ENCODE results near the gene SIN3A. TPM values are rescaled to one million over a fixed set of nuclear protein-coding genes. Genes with fewer than 3 reads are reported as not detected.
A peak's percentile ranks its signal among the peaks of the same experiment; 100 is the strongest.
"Not testable (repeated sequence)": the region's sequence is repeated elsewhere in the genome, so short reads cannot be mapped to it uniquely, and the experiment has no call there.

Gene SIN3A
- total and polyA plus RNA-seq, 2 donors from 2014 or later, result 9.2 to 74.3 TPM

DNA sequence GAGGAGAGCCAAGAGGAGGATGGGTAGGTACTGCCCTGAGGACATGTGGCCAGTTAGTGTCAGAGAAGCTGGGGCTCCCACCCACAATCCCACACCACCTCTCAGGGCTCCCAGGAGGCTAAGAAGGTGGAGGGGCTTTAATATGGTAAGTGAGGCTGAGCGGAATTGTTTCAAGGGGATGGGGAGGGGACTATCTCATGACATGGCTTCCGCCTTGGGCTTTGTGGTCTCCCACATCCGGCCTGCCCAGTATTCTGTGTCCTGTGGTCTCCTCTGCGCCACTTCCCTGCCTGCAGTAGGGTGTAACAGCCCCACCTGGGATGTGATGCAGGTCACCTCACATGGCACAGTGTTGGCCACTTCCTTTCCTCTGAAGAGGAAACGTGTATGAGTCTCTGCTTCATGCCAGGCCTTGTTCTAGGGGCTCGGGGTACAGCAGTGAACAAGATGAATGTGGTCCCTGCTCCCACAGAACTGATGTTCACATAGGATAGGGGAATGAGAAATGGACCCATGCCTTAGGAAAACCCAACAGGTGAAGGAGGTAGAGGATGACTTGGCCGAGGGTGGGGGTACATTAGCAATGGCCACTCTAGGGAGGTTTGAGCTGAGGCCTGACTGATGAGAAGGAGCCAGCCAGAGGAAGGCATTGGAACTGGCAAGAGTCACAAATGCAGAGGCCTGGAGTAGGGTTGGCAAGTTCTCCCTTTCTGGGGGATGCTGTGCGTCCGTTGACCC lies 101.5 kb downstream of the SIN3A start:
- Histone ChIP-seq H3K9ac (ENCODE audit: low read length in 3 of 3) (no peak overlapping the region), H3K27me3 (ENCODE audit: control insufficient read depth, insufficient read depth, low read length) (no peaks in the 10 kb centered on the region), H3K36me3 (ENCODE audit: control insufficient read depth in 2 of 3, insufficient read depth in 3 of 3, low read length in 3 of 3) (no peaks in the 10 kb centered on the region), H3K27ac (ENCODE audit: low read depth in 2 of 2, low read length in 2 of 2) (no peak overlapping the region), H3K9me3 (ENCODE audit: control insufficient read depth in 2 of 3, insufficient read depth in 1 of 3, low read length in 3 of 3) (no peaks in the 10 kb centered on the region), H3K4me3 (ENCODE audit: low read length in 3 of 3) (no peak overlapping the region), H3K4me1 (ENCODE audit: control insufficient read depth in 2 of 3, insufficient read depth in 2 of 3, low read depth in 1 of 3, low read length in 3 of 3) (peaks cover 0 to 14% (median 0%) of the 10 kb centered on the region in 3 donors)
- intact Hi-C loops (cut with DNase I), result no loop called here
- DNase-seq, result peak in 1 of 5 donors; percentile 83
- no peak for FAIRE-seq
- TF ChIP-seq, protein P1, sequence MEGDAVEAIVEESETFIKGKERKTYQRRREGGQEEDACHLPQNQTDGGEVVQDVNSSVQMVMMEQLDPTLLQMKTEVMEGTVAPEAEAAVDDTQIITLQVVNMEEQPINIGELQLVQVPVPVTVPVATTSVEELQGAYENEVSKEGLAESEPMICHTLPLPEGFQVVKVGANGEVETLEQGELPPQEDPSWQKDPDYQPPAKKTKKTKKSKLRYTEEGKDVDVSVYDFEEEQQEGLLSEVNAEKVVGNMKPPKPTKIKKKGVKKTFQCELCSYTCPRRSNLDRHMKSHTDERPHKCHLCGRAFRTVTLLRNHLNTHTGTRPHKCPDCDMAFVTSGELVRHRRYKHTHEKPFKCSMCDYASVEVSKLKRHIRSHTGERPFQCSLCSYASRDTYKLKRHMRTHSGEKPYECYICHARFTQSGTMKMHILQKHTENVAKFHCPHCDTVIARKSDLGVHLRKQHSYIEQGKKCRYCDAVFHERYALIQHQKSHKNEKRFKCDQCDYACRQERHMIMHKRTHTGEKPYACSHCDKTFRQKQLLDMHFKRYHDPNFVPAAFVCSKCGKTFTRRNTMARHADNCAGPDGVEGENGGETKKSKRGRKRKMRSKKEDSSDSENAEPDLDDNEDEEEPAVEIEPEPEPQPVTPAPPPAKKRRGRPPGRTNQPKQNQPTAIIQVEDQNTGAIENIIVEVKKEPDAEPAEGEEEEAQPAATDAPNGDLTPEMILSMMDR (IDR thresholded peaks at IDR 0.05; ENCODE audit: borderline replicate concordance, extremely low read depth, insufficient read depth), result no peak

DNA sequence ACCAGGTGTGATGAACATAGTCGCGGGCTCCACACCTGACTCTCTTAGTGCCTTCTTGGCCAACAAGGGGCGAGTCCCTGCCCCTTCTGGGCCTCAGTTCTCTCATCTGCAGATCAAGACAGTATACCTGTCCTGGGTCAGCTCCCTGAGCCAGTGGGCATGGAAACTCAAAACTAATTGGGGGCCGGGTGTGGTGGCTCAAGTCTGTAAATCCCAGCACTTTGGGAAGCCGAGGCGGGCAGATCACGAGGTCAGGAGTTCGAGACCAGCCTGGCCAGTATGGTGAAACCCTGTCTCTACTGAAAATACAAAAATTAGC lies 102.2 kb downstream of the SIN3A start:
- H3K9me3 ChIP-seq (ENCODE audit: control insufficient read depth in 2 of 3, insufficient read depth in 1 of 3, low read length in 3 of 3); intact Hi-C loops (cut with DNase I); H3K36me3 ChIP-seq (ENCODE audit: control insufficient read depth in 2 of 3, insufficient read depth in 3 of 3, low read length in 3 of 3); DNase-seq; FAIRE-seq; H3K27me3 ChIP-seq (ENCODE audit: control insufficient read depth, insufficient read depth, low read length); H3K9ac ChIP-seq (ENCODE audit: low read length in 3 of 3); H3K27ac ChIP-seq (ENCODE audit: low read depth in 2 of 2, low read length in 2 of 2); H3K4me3 ChIP-seq (ENCODE audit: low read length in 3 of 3): not testable (repeated sequence)
- peaks cover 0 to 14% (median 0%) of the 10 kb centered on the region in 3 donors for H3K4me1 ChIP-seq (ENCODE audit: control insufficient read depth in 2 of 3, insufficient read depth in 2 of 3, low read depth in 1 of 3, low read length in 3 of 3)

DNA sequence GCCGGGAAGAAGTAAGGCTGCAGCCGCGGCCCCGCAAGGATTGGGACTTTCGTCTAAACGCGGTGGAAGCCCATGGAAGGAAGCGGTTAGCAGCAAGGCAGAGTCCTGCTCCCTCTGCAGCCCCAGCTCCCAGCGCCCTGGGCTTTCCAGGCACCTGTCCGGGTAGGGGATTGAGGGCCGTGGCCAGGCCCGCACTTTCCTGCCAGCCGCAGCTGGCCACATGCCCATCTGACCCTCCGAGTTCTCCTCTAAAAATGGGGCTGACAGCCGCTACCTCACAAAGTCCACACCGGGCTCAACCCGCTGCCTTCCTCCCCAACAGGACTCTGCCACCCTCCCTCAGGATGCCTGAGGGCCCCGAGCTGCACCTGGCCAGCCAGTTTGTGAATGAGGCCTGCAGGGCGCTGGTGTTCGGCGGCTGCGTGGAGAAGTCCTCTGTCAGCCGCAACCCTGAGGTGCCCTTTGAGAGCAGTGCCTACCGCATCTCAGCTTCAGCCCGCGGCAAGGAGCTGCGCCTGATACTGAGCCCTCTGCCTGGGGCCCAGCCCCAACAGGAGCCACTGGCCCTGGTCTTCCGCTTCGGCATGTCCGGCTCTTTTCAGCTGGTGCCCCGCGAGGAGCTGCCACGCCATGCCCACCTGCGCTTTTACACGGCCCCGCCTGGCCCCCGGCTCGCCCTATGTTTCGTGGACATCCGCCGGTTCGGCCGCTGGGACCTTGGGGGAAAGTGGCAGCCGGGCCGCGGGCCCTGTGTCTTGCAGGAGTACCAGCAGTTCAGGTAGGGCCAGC lies 102.7 kb downstream of the SIN3A start:
- Histone ChIP-seq H3K27ac (ENCODE audit: low read depth in 2 of 2, low read length in 2 of 2) (no peak overlapping the region), H3K9me3 (ENCODE audit: control insufficient read depth in 2 of 3, insufficient read depth in 1 of 3, low read length in 3 of 3) (no peaks in the 10 kb centered on the region), H3K4me3 (ENCODE audit: low read length in 3 of 3) (peak overlapping the region; percentile 26 to 96 (median 61)), H3K9ac (ENCODE audit: low read length in 3 of 3) (peak overlapping the region in 2 of 3 donors; percentile 65 to 84), H3K27me3 (ENCODE audit: control insufficient read depth, insufficient read depth, low read length) (no peaks in the 10 kb centered on the region), H3K36me3 (ENCODE audit: control insufficient read depth in 2 of 3, insufficient read depth in 3 of 3, low read length in 3 of 3) (no peaks in the 10 kb centered on the region), H3K4me1 (ENCODE audit: control insufficient read depth in 2 of 3, insufficient read depth in 2 of 3, low read depth in 1 of 3, low read length in 3 of 3) (peaks cover 0 to 14% (median 0%) of the 10 kb centered on the region in 3 donors)
- TF ChIP-seq, protein P1 (IDR thresholded peaks at IDR 0.05; ENCODE audit: borderline replicate concordance, extremely low read depth, insufficient read depth), result no peak
- FAIRE-seq, result no peak
- peak in 4 of 5 donors; percentile 20 to 79 (median 44) for DNase-seq
- intact Hi-C loops (cut with DNase I), result no loop called here

DNA sequence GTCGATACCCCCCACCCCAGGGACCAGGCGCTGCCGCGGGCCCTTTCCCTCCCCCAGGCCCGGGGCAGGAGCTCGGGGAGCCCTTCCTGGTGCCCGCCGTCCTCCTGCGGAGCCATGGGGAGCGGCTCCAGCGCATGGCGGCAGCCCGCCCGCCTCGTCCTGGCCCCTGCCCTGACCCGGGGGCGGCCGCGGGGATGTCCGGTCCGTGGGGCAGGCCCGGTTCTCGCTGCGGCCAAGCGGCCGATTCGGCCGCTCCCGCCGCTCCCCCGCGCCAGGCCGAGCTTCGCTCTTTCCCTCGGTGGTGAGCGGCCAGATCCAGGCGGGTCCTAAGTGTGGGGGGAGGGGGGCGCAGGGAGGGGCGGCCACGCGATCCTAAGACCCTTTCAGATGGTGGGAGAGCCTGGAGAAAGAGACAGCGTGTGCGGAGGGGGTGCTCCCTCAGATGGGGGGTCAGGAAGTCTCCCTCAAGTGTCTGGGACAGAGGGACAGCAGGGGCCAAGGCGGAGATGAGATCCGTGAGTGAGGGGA lies 103.4 kb downstream of the SIN3A start:
- intact Hi-C loops (cut with DNase I), result no loop called here
- H3K27ac ChIP-seq (ENCODE audit: low read depth in 2 of 2, low read length in 2 of 2), result no peak overlapping the region
- H3K9ac ChIP-seq (ENCODE audit: low read length in 3 of 3), result peak overlapping the region in 2 of 3 donors; percentile 84 to 94
- peak overlapping the region; percentile 59 to 96 (median 96) for H3K4me3 ChIP-seq (ENCODE audit: low read length in 3 of 3)
- H3K36me3 ChIP-seq (ENCODE audit: control insufficient read depth in 2 of 3, insufficient read depth in 3 of 3, low read length in 3 of 3), result no peaks in the 10 kb centered on the region
- TF ChIP-seq, protein P1 (IDR thresholded peaks at IDR 0.05; ENCODE audit: borderline replicate concordance, extremely low read depth, insufficient read depth), result no peak
- no peaks in the 10 kb centered on the region for H3K27me3 ChIP-seq (ENCODE audit: control insufficient read depth, insufficient read depth, low read length)
- DNase-seq (peak in 3 of 5 donors; percentile 20 to 84 (median 26)), FAIRE-seq (no peak)
- no peaks in the 10 kb centered on the region for H3K9me3 ChIP-seq (ENCODE audit: control insufficient read depth in 2 of 3, insufficient read depth in 1 of 3, low read length in 3 of 3)
- peaks cover 0 to 12% (median 0%) of the 10 kb centered on the region in 3 donors for H3K4me1 ChIP-seq (ENCODE audit: control insufficient read depth in 2 of 3, insufficient read depth in 2 of 3, low read depth in 1 of 3, low read length in 3 of 3)
